ENCODE data around the gene CPEB4. TPM values are rescaled to one million over a fixed set of nuclear protein-coding genes. Genes with fewer than 3 reads are reported as not detected.

Gene CPEB4
- total RNA-seq, 1 experiment from 2014 or later: 27.7 TPM

GRCh38 chr5:173866243-173866857 is 21.8 kb upstream of the CPEB4 start:
- no peak for DNase-seq (ENCODE audit: low read depth, low spot score)
- no peaks in the 10 kb centered on the region for H3K4me1 ChIP-seq (ENCODE audit: control insufficient read depth, insufficient read depth, low read length)
- ChIA-PET CTCF (no interaction called here), POLR2A (no interaction called here)
- no TSS peak for BruUV-seq (replicated peaks)
- no peak for ATAC-seq
- in situ Hi-C loops (cut with HindIII; ENCODE audit: low pct_unique_long_range_greater_than_20kb, low sequenced_read_pairs) (no loop called here), intact Hi-C loops (cut with micrococcal nuclease; ENCODE audit: unreplicated experiment) (no loop called here)
- no peaks in the 10 kb centered on the region for H3K27me3 ChIP-seq (ENCODE audit: control insufficient read depth, insufficient read depth, low read length)
- no peaks in the 10 kb centered on the region for H3K36me3 ChIP-seq (ENCODE audit: control insufficient read depth, insufficient read depth, low read length)
- TF ChIP-seq TCF7L2 (IDR thresholded peaks at IDR 0.05; ENCODE audit: low read depth, low read length) (no peak), SIN3A (IDR thresholded peaks at IDR 0.05; ENCODE audit: borderline replicate concordance, insufficient read depth, low read depth, low read length) (no peak), CTCF (IDR thresholded peaks at IDR 0.05) (no peak), POLR2AphosphoS5 (IDR thresholded peaks at IDR 0.05; ENCODE audit: low read depth, low read length) (no peak), REST (IDR thresholded peaks at IDR 0.05; ENCODE audit: insufficient read depth in 1 of 2, low read depth in 2 of 2, low read length in 1 of 2) (no peak)
- no peak overlapping the region for H3K4me3 ChIP-seq (ENCODE audit: low read depth in 2 of 2, low read length in 2 of 2)
- no peaks in the 10 kb centered on the region for H3K9me3 ChIP-seq (ENCODE audit: control insufficient read depth, insufficient read depth, low read depth, low read length)
- H3K27ac ChIP-seq (ENCODE audit: low read length): no peak overlapping the region

- Histone ChIP-seq H3K4me1 (ENCODE audit: control insufficient read depth, insufficient read depth, low read length) (no peaks in the 10 kb centered on the region), H3K4me3 (ENCODE audit: low read depth in 2 of 2, low read length in 2 of 2) (no peak overlapping the region), H3K36me3 (ENCODE audit: control insufficient read depth, insufficient read depth, low read length) (no peaks in the 10 kb centered on the region), H3K27ac (ENCODE audit: low read length) (no peak overlapping the region), H3K27me3 (ENCODE audit: control insufficient read depth, insufficient read depth, low read length) (no peaks in the 10 kb centered on the region), H3K9me3 (ENCODE audit: control insufficient read depth, insufficient read depth, low read depth, low read length) (no peaks in the 10 kb centered on the region)
- no peak for DNase-seq (ENCODE audit: low read depth, low spot score)
- ATAC-seq: no peak
- intact Hi-C loops (cut with micrococcal nuclease; ENCODE audit: unreplicated experiment) (no loop called here), in situ Hi-C loops (cut with HindIII; ENCODE audit: low pct_unique_long_range_greater_than_20kb, low sequenced_read_pairs) (no loop called here)
- POLR2A ChIA-PET: no interaction called here
- TF ChIP-seq REST (IDR thresholded peaks at IDR 0.05; ENCODE audit: insufficient read depth in 1 of 2, low read depth in 2 of 2, low read length in 1 of 2): no peak
- no peak for TF ChIP-seq SIN3A (IDR thresholded peaks at IDR 0.05; ENCODE audit: borderline replicate concordance, insufficient read depth, low read depth, low read length)
- TF ChIP-seq CTCF (IDR thresholded peaks at IDR 0.05): no peak
- TF ChIP-seq POLR2AphosphoS5 (IDR thresholded peaks at IDR 0.05; ENCODE audit: low read depth, low read length): no peak
- TF ChIP-seq TCF7L2 (IDR thresholded peaks at IDR 0.05; ENCODE audit: low read depth, low read length): no peak
- CTCF ChIA-PET: no interaction called here
- no TSS peak for BruUV-seq (replicated peaks)
Measured at GRCh38 chr5:173866858-173867679, 21.1 kb upstream of the CPEB4 start.

All from Panc1 (cell line).